HepG2 (cell line): ENCODE data around the gene MYL11. TPM values are rescaled to one million over a fixed set of nuclear protein-coding genes. Genes with fewer than 3 reads are reported as not detected.

Experiments
- AHR ChIP-seq: IDR thresholded peaks from 2 replicates; pipeline ENCODE4 v1.6.1; 2018; ENCODE audit warnings: missing genetic modification reagents, missing compliant biosample characterization
- ARNT2 ChIP-seq: sonication (generic); formaldehyde crosslinking; IDR thresholded peaks from 2 replicates; pipeline ENCODE4 v1.8.0; 2022; ENCODE audit warnings: mild to moderate bottlenecking, low read depth, missing genetic modification reagents, moderate library complexity
- EZH2 ChIP-seq: conservative IDR thresholded peaks from 2 replicates; pipeline ENCODE4 v1.6.1; 2012; ENCODE audit warnings: mild to moderate bottlenecking, low read depth, low read length, moderate library complexity
- FOXK1 ChIP-seq: sonication (generic); formaldehyde crosslinking; IDR thresholded peaks from 2 replicates; pipeline ENCODE4 v1.4.0; 2020; ENCODE audit warnings: low read depth, missing genetic modification reagents, borderline replicate concordance
- HDAC2 ChIP-seq: sonication (generic); formaldehyde crosslinking; IDR thresholded peaks from 2 replicates; pipeline ENCODE4 v1.4.0; 2020; ENCODE audit warnings: missing genetic modification reagents
- HIVEP1 ChIP-seq: sonication (generic); formaldehyde crosslinking; IDR thresholded peaks from 2 replicates; pipeline ENCODE4 v1.4.0; 2020; ENCODE audit warnings: mild to moderate bottlenecking, missing genetic modification reagents
- KDM2A ChIP-seq: sonication (generic); formaldehyde crosslinking; IDR thresholded peaks from 2 replicates; pipeline ENCODE4 v1.4.0; 2020; ENCODE audit warnings: low read depth, missing genetic modification reagents, borderline replicate concordance
- MAX ChIP-seq: IDR thresholded peaks from 2 replicates; pipeline ENCODE4 v1.6.1; 2012; ENCODE audit warnings: inconsistent platforms
- MTF1 ChIP-seq: sonication (generic); formaldehyde crosslinking; IDR thresholded peaks from 2 replicates; pipeline ENCODE4 v1.5.0; 2020; ENCODE audit warnings: missing genetic modification reagents
- NFE2 ChIP-seq: sonication (generic); formaldehyde crosslinking; IDR thresholded peaks from 2 replicates; pipeline ENCODE4 v1.4.0; 2020; ENCODE audit warnings: missing genetic modification reagents
- NFYB ChIP-seq: sonication (generic); formaldehyde crosslinking; IDR thresholded peaks from 2 replicates; pipeline ENCODE4 v1.4.0; 2020; ENCODE audit warnings: missing genetic modification reagents
- SALL2 ChIP-seq: sonication (generic); formaldehyde crosslinking; IDR thresholded peaks from 2 replicates; pipeline ENCODE4 v1.8.1; 2023; ENCODE audit warnings: mild to moderate bottlenecking, missing genetic modification reagents, inconsistent platforms
- SAP130 ChIP-seq: IDR thresholded peaks from 2 replicates; pipeline ENCODE4 v1.6.1; 2016; ENCODE audit warnings: low read depth
- YEATS4 ChIP-seq: sonication (generic); formaldehyde crosslinking; IDR thresholded peaks from 2 replicates; pipeline ENCODE4 v1.4.0; 2020; ENCODE audit warnings: missing genetic modification reagents, borderline replicate concordance
- ZFX ChIP-seq: sonication (generic); formaldehyde crosslinking; IDR thresholded peaks from 2 replicates; pipeline ENCODE4 v1.4.0; 2020; ENCODE audit warnings: mild to moderate bottlenecking, low read depth, missing genetic modification reagents, moderate library complexity
- ZNF275 ChIP-seq: sonication (generic); formaldehyde crosslinking; IDR thresholded peaks from 2 replicates; pipeline ENCODE4 v1.8.0; 2022; ENCODE audit warnings: missing genetic modification reagents, mild to moderate bottlenecking, inconsistent platforms, borderline replicate concordance
- ZNF432 ChIP-seq: sonication (generic); formaldehyde crosslinking; IDR thresholded peaks from 2 replicates; pipeline ENCODE4 v1.5.0; 2020; ENCODE audit warnings: missing genetic modification reagents, mild to moderate bottlenecking, borderline replicate concordance
- ZNF597 ChIP-seq: sonication (generic); formaldehyde crosslinking; IDR thresholded peaks from 2 replicates; pipeline ENCODE4 v1.5.0; 2020; ENCODE audit warnings: missing genetic modification reagents
- ZNF704 ChIP-seq: sonication (generic); formaldehyde crosslinking; IDR thresholded peaks from 2 replicates; pipeline ENCODE4 v1.8.1; 2023; ENCODE audit warnings: mild to moderate bottlenecking, inconsistent platforms, moderate library complexity, missing genetic modification reagents, borderline replicate concordance
- polyA plus RNA-seq, 8 experiments: library from polyadenylated mRNA; depleted of rRNA in 3 of 8; stranded (reverse) in 7 of 8; unstranded in 1 of 8; fragments of >200 nt; fragmentation: Illumina TruSeq in 4 of 8; extraction: Trizol in 4 of 8; gene quantifications; 2 replicates each; pipeline versions ENCODE4 v1.2.1 to v1.2.3, GENCODE V29; 2011 to 2016; ENCODE audit warnings: low read depth in 4 of 8, missing spikeins in 1 of 8, mixed read lengths in 1 of 8; ENCODE audit not compliant: insufficient read depth in 1 of 8
- total RNA-seq, 5 experiments: library from RNA; depleted of rRNA; stranded (reverse); fragments of >200 nt; fragmentation: Illumina TruSeq; extraction: Trizol; gene quantifications; 2 replicates each; pipeline ENCODE4 v1.2.3, GENCODE V29; 2016; ENCODE audit warnings: low read depth in 1 of 5
- TF ChIP-seq, protein P1 (sequence below): sonication (generic); formaldehyde crosslinking; IDR thresholded peaks from 2 replicates; pipeline ENCODE4 v1.4.0; 2020; ENCODE audit warnings: mild to moderate bottlenecking, missing genetic modification reagents
- TF ChIP-seq, protein P2 (sequence below): sonication (generic); formaldehyde crosslinking; IDR thresholded peaks from 2 replicates; pipeline ENCODE4 v1.5.0; 2020; ENCODE audit warnings: missing genetic modification reagents

The MYL11 gene
- total and polyA plus RNA-seq, 2 of the 13 experiments (the other 11 are each of a cell fraction or from before 2014, with no cell fraction given) = not detected

DNA sequence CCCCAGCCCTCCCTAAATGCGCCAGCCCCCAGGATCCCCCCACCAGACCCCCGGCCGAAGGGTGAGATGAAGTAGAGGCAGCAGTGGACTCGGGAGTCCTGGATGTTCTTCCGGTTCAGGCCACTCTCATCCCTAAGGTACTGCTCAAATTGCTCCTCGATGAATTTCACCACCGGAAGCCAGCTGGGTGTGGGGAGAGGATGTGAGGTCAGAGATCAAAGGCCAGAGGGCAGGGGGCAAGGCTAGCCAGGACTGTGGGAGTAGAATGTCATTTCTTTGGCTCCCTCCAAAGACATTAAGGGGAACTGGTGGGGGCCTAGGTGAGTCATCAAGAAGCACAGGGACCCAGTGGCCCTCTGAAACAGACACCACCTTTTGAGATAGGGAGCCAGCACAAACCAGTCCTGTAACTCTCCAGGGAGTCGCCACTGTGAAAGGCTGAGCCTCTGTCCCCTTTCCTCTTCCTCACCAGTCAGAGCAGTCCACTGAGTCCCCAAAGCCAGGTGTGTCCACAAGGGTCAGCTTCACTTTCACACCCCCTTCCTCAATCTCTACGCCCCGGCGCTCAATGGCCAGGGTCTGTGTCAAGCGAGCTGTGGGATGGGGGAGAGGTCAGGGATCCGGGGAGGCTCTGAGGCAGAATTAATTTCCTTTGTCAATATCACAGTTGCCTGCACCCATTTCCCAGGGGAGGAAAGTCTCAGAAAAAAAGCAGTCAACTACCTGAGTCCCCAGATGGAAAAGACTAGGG, 6.9 kb downstream of the MYL11 start (continued):
- peak; percentile 39; the same call in 1 of the 2 replicates for TF ChIP-seq MAX
- TF ChIP-seq KDM2A (CRISPR knock-in tag) = peak; percentile 15; the same call in 1 of the 2 replicates
- 0 out of 2 replicates have a peak, but pooled peaks have one; percentile 28 for TF ChIP-seq SAP130 (CRISPR knock-in tag)
- no peak for TF ChIP-seq FOXK1 (CRISPR knock-in tag)
- TF ChIP-seq SALL2 = no peak
- no peak for TF ChIP-seq NFE2 (CRISPR knock-in tag)
- no peak for TF ChIP-seq ZNF597 (CRISPR knock-in tag)
- TF ChIP-seq, protein P1, sequence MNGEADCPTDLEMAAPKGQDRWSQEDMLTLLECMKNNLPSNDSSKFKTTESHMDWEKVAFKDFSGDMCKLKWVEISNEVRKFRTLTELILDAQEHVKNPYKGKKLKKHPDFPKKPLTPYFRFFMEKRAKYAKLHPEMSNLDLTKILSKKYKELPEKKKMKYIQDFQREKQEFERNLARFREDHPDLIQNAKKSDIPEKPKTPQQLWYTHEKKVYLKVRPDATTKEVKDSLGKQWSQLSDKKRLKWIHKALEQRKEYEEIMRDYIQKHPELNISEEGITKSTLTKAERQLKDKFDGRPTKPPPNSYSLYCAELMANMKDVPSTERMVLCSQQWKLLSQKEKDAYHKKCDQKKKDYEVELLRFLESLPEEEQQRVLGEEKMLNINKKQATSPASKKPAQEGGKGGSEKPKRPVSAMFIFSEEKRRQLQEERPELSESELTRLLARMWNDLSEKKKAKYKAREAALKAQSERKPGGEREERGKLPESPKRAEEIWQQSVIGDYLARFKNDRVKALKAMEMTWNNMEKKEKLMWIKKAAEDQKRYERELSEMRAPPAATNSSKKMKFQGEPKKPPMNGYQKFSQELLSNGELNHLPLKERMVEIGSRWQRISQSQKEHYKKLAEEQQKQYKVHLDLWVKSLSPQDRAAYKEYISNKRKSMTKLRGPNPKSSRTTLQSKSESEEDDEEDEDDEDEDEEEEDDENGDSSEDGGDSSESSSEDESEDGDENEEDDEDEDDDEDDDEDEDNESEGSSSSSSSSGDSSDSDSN = 0 out of 2 replicates have a peak, but pooled peaks have one; percentile 7
- TF ChIP-seq EZH2 = no peak
- TF ChIP-seq AHR (CRISPR knock-in tag) = no peak
- TF ChIP-seq MTF1 (CRISPR knock-in tag) = no peak
- 0 out of 2 replicates have a peak, but pooled peaks have one; percentile 23 for TF ChIP-seq ZFX
- TF ChIP-seq HDAC2 = no peak
- no peak for TF ChIP-seq NFYB (CRISPR knock-in tag)
- no peak for TF ChIP-seq HIVEP1 (CRISPR knock-in tag)
- TF ChIP-seq ARNT2 = no peak
- TF ChIP-seq ZNF704 (CRISPR knock-in tag) = 0 out of 2 replicates have a peak, but pooled peaks have one; percentile 59
- TF ChIP-seq, protein P2, sequence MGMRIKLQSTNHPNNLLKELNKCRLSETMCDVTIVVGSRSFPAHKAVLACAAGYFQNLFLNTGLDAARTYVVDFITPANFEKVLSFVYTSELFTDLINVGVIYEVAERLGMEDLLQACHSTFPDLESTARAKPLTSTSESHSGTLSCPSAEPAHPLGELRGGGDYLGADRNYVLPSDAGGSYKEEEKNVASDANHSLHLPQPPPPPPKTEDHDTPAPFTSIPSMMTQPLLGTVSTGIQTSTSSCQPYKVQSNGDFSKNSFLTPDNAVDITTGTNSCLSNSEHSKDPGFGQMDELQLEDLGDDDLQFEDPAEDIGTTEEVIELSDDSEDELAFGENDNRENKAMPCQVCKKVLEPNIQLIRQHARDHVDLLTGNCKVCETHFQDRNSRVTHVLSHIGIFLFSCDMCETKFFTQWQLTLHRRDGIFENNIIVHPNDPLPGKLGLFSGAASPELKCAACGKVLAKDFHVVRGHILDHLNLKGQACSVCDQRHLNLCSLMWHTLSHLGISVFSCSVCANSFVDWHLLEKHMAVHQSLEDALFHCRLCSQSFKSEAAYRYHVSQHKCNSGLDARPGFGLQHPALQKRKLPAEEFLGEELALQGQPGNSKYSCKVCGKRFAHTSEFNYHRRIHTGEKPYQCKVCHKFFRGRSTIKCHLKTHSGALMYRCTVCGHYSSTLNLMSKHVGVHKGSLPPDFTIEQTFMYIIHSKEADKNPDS (CRISPR knock-in tag) = no peak
- TF ChIP-seq ZNF275 (CRISPR knock-in tag) = no peak
- TF ChIP-seq ZNF432 (CRISPR knock-in tag) = no peak
- TF ChIP-seq YEATS4 (CRISPR knock-in tag) = 0 out of 2 replicates have a peak, but pooled peaks have one; percentile 25
